Thymus (tissue), 11 donors: Measurements from ENCODE around the gene ITPR3. TPM values are rescaled to one million over a fixed set of nuclear protein-coding genes. Genes with fewer than 3 reads are reported as not detected.

Experiments used
- DNase-seq, 9 donors: peaks; one replicate each; pipeline ENCODE4 v3.0.0-alpha.2; 2013; ENCODE audit warnings: low spot score in 9 of 9, low read depth in 6 of 9, missing footprints in 1 of 9
- H3K27ac ChIP-seq, 2 donors: one replicate each; pipeline ENCODE4 v1.5.1; 2013; ENCODE audit warnings: control low read depth in 1 of 2, low read depth in 1 of 2, low read length in 1 of 2, mild to moderate bottlenecking in 1 of 2, moderate library complexity in 1 of 2
- H3K27me3 ChIP-seq, 2 donors: one replicate each; pipeline ENCODE4 v1.5.1; 2013; ENCODE audit warnings: low read length in 1 of 2; ENCODE audit not compliant: control insufficient read depth in 2 of 2, insufficient read depth in 1 of 2
- H3K36me3 ChIP-seq, 2 donors: one replicate each; pipeline ENCODE4 v1.5.1; 2013; ENCODE audit warnings: low read length in 1 of 2, mild to moderate bottlenecking in 1 of 2, moderate library complexity in 1 of 2; ENCODE audit not compliant: control insufficient read depth in 2 of 2, insufficient read depth in 2 of 2
- H3K4me1 ChIP-seq, 2 donors: one replicate each; pipeline ENCODE4 v1.5.1; 2013; ENCODE audit warnings: low read length in 2 of 2; ENCODE audit not compliant: control insufficient read depth in 2 of 2, insufficient read depth in 2 of 2
- H3K4me3 ChIP-seq, 2 donors: one replicate each; pipeline ENCODE4 v1.5.1; 2013; ENCODE audit warnings: low read length in 2 of 2, control low read depth in 1 of 2, mild to moderate bottlenecking in 1 of 2
- H3K9me3 ChIP-seq, 2 donors: one replicate each; pipeline ENCODE4 v1.5.1; 2013; ENCODE audit warnings: low read length in 1 of 2, mild to moderate bottlenecking in 1 of 2; ENCODE audit not compliant: control insufficient read depth in 2 of 2, insufficient read depth in 1 of 2
- WGBS: extraction: QIAGEN DNeasy Blood & Tissue Kit; methylation state at CpG from one replicate; pipeline ENCODE4 v1.1.7; 2013; 5-methylcytosine and 5-hydroxymethylcytosine counted together
- polyA plus RNA-seq: library from polyadenylated mRNA; stranded (reverse); fragments of 200-250 nt; gene quantifications from one replicate; pipeline ENCODE4 v1.2.3, GENCODE V29; 2013
- total RNA-seq: library from RNA; stranded (reverse); fragments of 120-200 nt; gene quantifications from one replicate; pipeline ENCODE4 v1.2.4, GENCODE V29; 2013
- donor health status: healthy.

ITPR3 gene
- total and polyA plus RNA-seq, 2 donors, result 4.7 to 19.5 TPM

- no peaks in the 10 kb centered on the region for H3K9me3 ChIP-seq
- peak within 1 kb of the TSS; percentile 70 to 88 for H3K4me3 ChIP-seq
- H3K27ac ChIP-seq, result peak within 1 kb of the TSS; percentile 81
- peak in 8 of 9 donors; percentile 71 to 92 (median 80) for DNase-seq
- peaks cover 13 to 37% of the 10 kb centered on the region in 2 donors for H3K4me1 ChIP-seq
- H3K36me3 ChIP-seq, result peaks cover 22% of the 10 kb centered on the region in 2 donors
- WGBS, result 9% methylated on average over 24 of the region's 24 CpGs
- H3K27me3 ChIP-seq, result no peaks in the 10 kb centered on the region
Measured at GRCh38 chr6:33579828-33580714, 41.1 kb upstream of the ITPR3 start, which contains the start of gene BAK1. BAK1 (minus strand) TSS chr6:33580276; CDS start chr6:33577604, 2,672 bp downstream.

GRCh38 chr6:33581186-33581585 lies 39.9 kb upstream of the ITPR3 start:
- Histone ChIP-seq H3K27ac (no peak overlapping the region), H3K9me3 (peaks cover 0 to 1% of the 10 kb centered on the region in 2 donors), H3K27me3 (no peaks in the 10 kb centered on the region), H3K4me1 (peaks cover 20 to 48% of the 10 kb centered on the region in 2 donors), H3K36me3 (peaks cover 13 to 14% of the 10 kb centered on the region in 2 donors), H3K4me3 (no peak overlapping the region)
- 86% methylated on average over 5 of the region's 5 CpGs for whole genome bisulfite sequencing
- no peak for DNase-seq

- peaks cover 8 to 29% of the 10 kb centered on the region in 2 donors for H3K4me1 ChIP-seq
- no peak overlapping the region for H3K27ac ChIP-seq
- H3K9me3 ChIP-seq, result peaks cover 0 to 1% of the 10 kb centered on the region in 2 donors
- H3K36me3 ChIP-seq, result no peaks in the 10 kb centered on the region
- H3K4me3 ChIP-seq, result no peak overlapping the region
- DNase-seq, result no peak
- 96% methylated on average over 8 of the region's 8 CpGs for WGBS
- no peaks in the 10 kb centered on the region for H3K27me3 ChIP-seq
Measured at GRCh38 chr6:33583591-33584155, 37.4 kb upstream of the ITPR3 start.

- WGBS, result 95% methylated on average over 11 of the region's 11 CpGs
- Histone ChIP-seq H3K4me3 (no peak overlapping the region), H3K27ac (peak overlapping the region; percentile 32 to 52), H3K27me3 (no peaks in the 10 kb centered on the region), H3K4me1 (peaks cover 8 to 21% of the 10 kb centered on the region in 2 donors), H3K36me3 (no peaks in the 10 kb centered on the region), H3K9me3 (peaks cover 0 to 1% of the 10 kb centered on the region in 2 donors)
- DNase-seq, result no peak
Measured at GRCh38 chr6:33584700-33585402, 36.3 kb upstream of the ITPR3 start.

- Histone ChIP-seq H3K4me1 (peaks cover 8 to 17% of the 10 kb centered on the region in 2 donors), H3K9me3 (peaks cover 0 to 1% of the 10 kb centered on the region in 2 donors), H3K4me3 (peak overlapping the region; percentile 2 to 24), H3K36me3 (no peaks in the 10 kb centered on the region), H3K27ac (peak overlapping the region; percentile 32 to 58), H3K27me3 (no peaks in the 10 kb centered on the region)
- DNase-seq, result peak; percentile 66 to 94 (median 84)
- whole genome bisulfite sequencing, result 11% methylated on average over 14 of the region's 14 CpGs
Measured at GRCh38 chr6:33585403-33586107, 35.6 kb upstream of the ITPR3 start.

- WGBS, result 89% methylated on average over 9 of the region's 9 CpGs
- Histone ChIP-seq H3K4me1 (peaks cover 8 to 16% of the 10 kb centered on the region in 2 donors), H3K27ac (peak overlapping the region in 1 of 2 donors; percentile 5)
Measured at GRCh38 chr6:33586108-33586640, 34.9 kb upstream of the ITPR3 start.

GRCh38 chr6:33587529-33587928 lies 33.6 kb upstream of the ITPR3 start:
- Histone ChIP-seq H3K27me3 (peaks cover 0 to 4% of the 10 kb centered on the region in 2 donors), H3K9me3 (peaks cover 0 to 1% of the 10 kb centered on the region in 2 donors), H3K27ac (no peak overlapping the region), H3K36me3 (no peaks in the 10 kb centered on the region), H3K4me3 (no peak overlapping the region), H3K4me1 (peaks cover 8 to 19% of the 10 kb centered on the region in 2 donors)
- 96% methylated on average over 8 of the region's 8 CpGs for WGBS
- DNase-seq, result no peak

More at GRCh38 chr6:33586108-33586640, 34.9 kb upstream of the ITPR3 start:
- DNase-seq, result no peak
- Histone ChIP-seq H3K4me3 (peak overlapping the region in 1 of 2 donors; percentile 21), H3K9me3 (peaks cover 0 to 1% of the 10 kb centered on the region in 2 donors), H3K27me3 (no peaks in the 10 kb centered on the region), H3K36me3 (no peaks in the 10 kb centered on the region)

GRCh38 chr6:33588894-33589293 lies 32.2 kb upstream of the ITPR3 start:
- H3K36me3 ChIP-seq, result no peaks in the 10 kb centered on the region
- H3K4me1 ChIP-seq, result peaks cover 16 to 30% of the 10 kb centered on the region in 2 donors
- H3K27me3 ChIP-seq, result peaks cover 0 to 13% of the 10 kb centered on the region in 2 donors
- peaks cover 1 to 4% of the 10 kb centered on the region in 2 donors for H3K9me3 ChIP-seq
- WGBS, result over 99% methylated on average over 4 of the region's 4 CpGs
- H3K27ac ChIP-seq, result no peak overlapping the region
- H3K4me3 ChIP-seq, result no peak overlapping the region
- DNase-seq, result no peak
